Small intestine (tissue), 7 donors: ENCODE data around the gene GRIK4. TPM values are rescaled to one million over a fixed set of nuclear protein-coding genes. Genes with fewer than 3 reads are reported as not detected.

Experiments used
- DNase-seq, 2 donors: peaks; one replicate each; pipeline versions ENCODE4 v3.0.0 to v3.0.0-alpha.2; 2013
- FAIRE-seq: peaks from 2 replicates; lab custom pipeline; 2012; peaks lifted over from hg19 to GRCh38; lab: Jason Lieb, UNC
- H3K27ac ChIP-seq, 3 donors: one replicate each; pipeline ENCODE4 v1.5.1; 2013; ENCODE audit warnings: low read length in 2 of 3, mild to moderate bottlenecking in 2 of 3, control low read depth in 1 of 3, inconsistent platforms in 1 of 3, low read depth in 1 of 3, moderate library complexity in 1 of 3
- H3K27me3 ChIP-seq, 3 donors: one replicate each; pipeline ENCODE4 v1.6.1; 2013; ENCODE audit warnings: low read length in 3 of 3, inconsistent platforms in 1 of 3; ENCODE audit not compliant: control insufficient read depth in 3 of 3, insufficient read depth in 3 of 3
- H3K36me3 ChIP-seq, 3 donors: one replicate each; pipeline ENCODE4 v1.6.1; 2013; ENCODE audit warnings: low read length in 3 of 3, inconsistent platforms in 1 of 3, low read depth in 1 of 3, mild to moderate bottlenecking in 1 of 3, moderate library complexity in 1 of 3; ENCODE audit not compliant: control insufficient read depth in 3 of 3, insufficient read depth in 2 of 3
- H3K4me1 ChIP-seq, 3 donors: one replicate each; pipeline ENCODE4 v1.6.1; 2013; ENCODE audit warnings: low read length in 2 of 3, inconsistent platforms in 1 of 3, low read depth in 1 of 3, mild to moderate bottlenecking in 1 of 3, moderate library complexity in 1 of 3; ENCODE audit not compliant: control insufficient read depth in 3 of 3, insufficient read depth in 2 of 3
- H3K4me3 ChIP-seq, 3 donors: one replicate each; pipeline ENCODE4 v1.5.1; 2013; ENCODE audit warnings: low read length in 3 of 3, control low read depth in 1 of 3, inconsistent platforms in 1 of 3, low read depth in 1 of 3, mild to moderate bottlenecking in 1 of 3, moderate library complexity in 1 of 3
- H3K9me3 ChIP-seq, 2 donors: one replicate each; pipeline ENCODE4 v1.6.1; 2013; ENCODE audit warnings: low read depth in 1 of 2, low read length in 1 of 2; ENCODE audit not compliant: control insufficient read depth in 2 of 2, insufficient read depth in 1 of 2
- WGBS, 3 donors: extraction: QIAGEN DNeasy Blood & Tissue Kit; methylation state at CpG; one replicate each; pipeline ENCODE4 v1.1.7; 2013; 5-methylcytosine and 5-hydroxymethylcytosine counted together
- polyA plus RNA-seq, 4 donors: library from polyadenylated mRNA; stranded (reverse) in 3 of 4; unstranded in 1 of 4; fragments of 200-250 nt in 3 of 4; fragments of 120-200 nt in 1 of 4; gene quantifications; one replicate each; pipeline versions ENCODE4 v1.2.1 to v1.2.3, GENCODE V29; 2013
- donor health status: healthy with polysubstance abuse.
- donor health status: control.
- donor health status: control.
- donor health status: Bipolar disorder and iron deficiency.
- donor health status: healthy.

The GRIK4 gene
- polyA plus RNA-seq, 4 donors = 0.15 to 1.4 (median 0.27) TPM; not detected in 1

DNA sequence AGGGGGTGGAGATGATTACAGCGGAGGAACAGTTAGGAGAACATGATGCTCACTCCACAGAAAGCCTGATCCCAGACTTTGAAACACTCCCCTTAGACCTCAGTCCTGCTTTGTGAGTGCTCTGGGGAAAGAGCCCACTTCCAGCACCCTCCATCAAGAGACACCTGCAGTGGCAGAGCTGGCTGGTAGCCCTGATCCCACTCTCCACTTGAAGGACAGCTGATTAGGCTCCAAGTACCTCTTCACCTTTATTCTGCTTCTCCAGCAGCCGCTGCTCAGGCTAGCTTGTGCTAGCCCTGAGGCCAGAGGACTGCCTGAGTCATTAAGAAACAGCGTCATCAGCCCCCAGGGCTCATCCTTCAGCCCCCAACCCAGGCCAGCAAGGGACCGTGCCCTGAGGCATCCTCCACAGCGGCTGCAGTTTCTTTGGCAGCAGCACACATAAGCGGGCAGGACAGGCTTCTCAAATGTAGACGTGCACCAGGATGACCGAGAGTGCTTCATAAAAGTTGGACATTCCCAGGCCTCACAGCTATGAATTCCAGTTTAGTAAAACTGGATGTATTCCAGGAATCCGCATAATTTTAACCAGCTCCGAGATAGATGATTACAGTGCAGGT, 366.3 kb downstream of the GRIK4 start:
- Histone ChIP-seq H3K27me3 (peaks cover 0 to 3% (median 0%) of the 10 kb centered on the region in 3 donors), H3K27ac (no peak overlapping the region), H3K9me3 (no peaks in the 10 kb centered on the region), H3K4me3 (no peak overlapping the region), H3K4me1 (no peaks in the 10 kb centered on the region), H3K36me3 (no peaks in the 10 kb centered on the region)
- FAIRE-seq (no peak), DNase-seq (no peak)
- 86 to 90% (median 88%) methylated on average over 10 of the region's 10 CpGs for WGBS, 3 donors

DNA sequence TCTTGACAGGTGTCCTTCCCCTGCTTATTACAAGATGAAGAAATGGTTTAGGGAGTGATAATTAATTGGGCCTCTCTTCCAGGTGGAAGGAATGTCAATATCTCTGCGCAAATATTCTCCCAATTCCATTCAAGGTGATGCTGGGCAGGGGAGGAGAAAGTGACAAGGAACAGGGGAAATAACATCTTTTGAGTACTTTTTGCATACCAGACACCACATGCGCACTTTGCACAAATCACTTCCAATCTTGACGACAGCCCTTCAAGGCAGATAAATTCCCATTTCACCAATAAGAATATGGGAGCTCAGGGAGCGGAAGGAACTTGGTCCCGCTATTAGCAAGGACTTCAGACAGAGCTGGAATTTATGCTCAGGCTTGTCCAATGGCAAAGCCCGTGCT, 367.2 kb downstream of the GRIK4 start:
- H3K4me1 ChIP-seq = no peaks in the 10 kb centered on the region
- DNase-seq = no peak
- no peaks in the 10 kb centered on the region for H3K36me3 ChIP-seq
- peaks cover 0 to 3% (median 0%) of the 10 kb centered on the region in 3 donors for H3K27me3 ChIP-seq
- no peaks in the 10 kb centered on the region for H3K9me3 ChIP-seq
- no peak overlapping the region for H3K27ac ChIP-seq
- 86 to 92% (median 88%) methylated on average over 6 of the region's 6 CpGs for WGBS, 3 donors
- no peak for FAIRE-seq
- no peak overlapping the region for H3K4me3 ChIP-seq

GRCh38 chr11:120880498-120881175, 369.1 kb downstream of the GRIK4 start:
- H3K36me3 ChIP-seq = no peaks in the 10 kb centered on the region
- H3K27me3 ChIP-seq = peaks cover 0 to 3% (median 0%) of the 10 kb centered on the region in 3 donors
- DNase-seq (no peak), FAIRE-seq (no peak)
- no peak overlapping the region for H3K4me3 ChIP-seq
- WGBS, 3 donors = 79 to 81% (median 80%) methylated on average over 6 of the region's 6 CpGs
- H3K4me1 ChIP-seq = no peaks in the 10 kb centered on the region
- H3K9me3 ChIP-seq = no peaks in the 10 kb centered on the region
- H3K27ac ChIP-seq = no peak overlapping the region

DNA sequence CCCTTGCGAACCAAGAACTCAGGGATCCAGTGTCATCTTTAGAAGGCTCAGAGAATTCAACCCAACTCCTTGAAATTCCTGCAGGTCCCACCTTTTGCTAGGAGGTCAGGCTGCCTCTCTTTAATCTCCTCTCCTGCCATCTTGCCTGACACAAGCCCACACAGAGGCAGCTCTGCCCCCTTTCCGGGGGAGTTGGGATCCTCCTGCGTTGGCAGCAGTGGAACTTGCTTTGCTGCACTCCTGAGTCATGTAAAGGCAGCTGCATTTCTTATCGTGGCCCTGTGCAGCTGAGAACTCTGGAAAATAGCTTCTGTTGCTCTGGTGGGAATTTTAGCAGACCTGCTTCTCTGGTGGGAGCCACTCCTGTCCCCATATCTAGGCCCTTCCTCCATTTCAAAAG, 370.0 kb downstream of the GRIK4 start:
- H3K4me3 ChIP-seq = no peak overlapping the region
- no peaks in the 10 kb centered on the region for H3K36me3 ChIP-seq
- no peak overlapping the region for H3K27ac ChIP-seq
- DNase-seq (no peak), FAIRE-seq (no peak)
- 72 to 79% (median 76%) methylated on average over 4 of the region's 4 CpGs for WGBS, 3 donors
- no peaks in the 10 kb centered on the region for H3K9me3 ChIP-seq
- H3K4me1 ChIP-seq = no peaks in the 10 kb centered on the region
- peaks cover 0 to 3% (median 0%) of the 10 kb centered on the region in 3 donors for H3K27me3 ChIP-seq

- H3K9me3 ChIP-seq = no peaks in the 10 kb centered on the region
- H3K27me3 ChIP-seq = peaks cover 0 to 3% (median 0%) of the 10 kb centered on the region in 3 donors
- FAIRE-seq (no peak), DNase-seq (no peak)
- no peaks in the 10 kb centered on the region for H3K36me3 ChIP-seq
- H3K27ac ChIP-seq = no peak overlapping the region
- WGBS, 3 donors = 67 to 86% (median 75%) methylated on average over 7 of the region's 7 CpGs
- H3K4me3 ChIP-seq = no peak overlapping the region
- no peaks in the 10 kb centered on the region for H3K4me1 ChIP-seq
Measured at GRCh38 chr11:120882175-120882574, 370.6 kb downstream of the GRIK4 start.

GRCh38 chr11:120883404-120884080, 372.0 kb downstream of the GRIK4 start:
- Histone ChIP-seq H3K36me3 (no peaks in the 10 kb centered on the region), H3K4me1 (no peaks in the 10 kb centered on the region), H3K27ac (no peak overlapping the region), H3K9me3 (no peaks in the 10 kb centered on the region), H3K4me3 (no peak overlapping the region), H3K27me3 (peaks cover 0 to 3% (median 0%) of the 10 kb centered on the region in 3 donors)
- peak in 1 of 2 donors; percentile 6 for DNase-seq
- WGBS, 3 donors = 49 to 76% (median 62%) methylated on average over 9 of the region's 9 CpGs
- no peak for FAIRE-seq

GRCh38 chr11:120884154-120885020, 372.8 kb downstream of the GRIK4 start:
- 86 to 90% (median 89%) methylated on average over 20 of the region's 20 CpGs for WGBS, 3 donors
- no peaks in the 10 kb centered on the region for H3K36me3 ChIP-seq
- FAIRE-seq (no peak), DNase-seq (no peak)
- no peak overlapping the region for H3K27ac ChIP-seq
- no peak overlapping the region for H3K4me3 ChIP-seq
- H3K27me3 ChIP-seq = peaks cover 0 to 3% (median 0%) of the 10 kb centered on the region in 3 donors
- H3K9me3 ChIP-seq = no peaks in the 10 kb centered on the region
- no peaks in the 10 kb centered on the region for H3K4me1 ChIP-seq
